ENCODE data around the gene FHIT.

- no peak for TF ChIP-seq YY1 (IDR thresholded peaks at IDR 0.05; ENCODE audit: insufficient read depth, insufficient read length)
- no peak for TF ChIP-seq ZNF274 (IDR thresholded peaks at IDR 0.05; ENCODE audit: low read depth, low read length)
- TF ChIP-seq SUZ12 (IDR thresholded peaks at IDR 0.05; ENCODE audit: extremely low read depth, insufficient read depth, insufficient read length), result no peak
These were observed 1115.8 kb downstream of the FHIT start for GRCh38 chr3:60135474-60135873.
